HG02852 (cell line): Measurements from ENCODE around the gene QPCT.
A peak's percentile ranks its signal among the peaks of the same experiment; 100 is the strongest.
"Not testable (repeated sequence)": the region's sequence is repeated elsewhere in the genome, so short reads cannot be mapped to it uniquely, and the experiment has no call there.

Source experiments
- ATAC-seq: cut with Tn5 transposase; IDR thresholded peaks from one replicate; pipeline ENCODE4 v1.9.1; 2021; ENCODE audit warnings: mild to moderate bottlenecking, moderate library complexity; ENCODE audit not compliant: unreplicated experiment

The QPCT gene

GRCh38 chr2:37389989-37390765, 45.7 kb downstream of the QPCT start:
- peak; percentile 93 for ATAC-seq

GRCh38 chr2:37390777-37391176, 46.3 kb downstream of the QPCT start:
- no peak for ATAC-seq

GRCh38 chr2:37391711-37392110, 47.3 kb downstream of the QPCT start:
- no peak for ATAC-seq

- no peak for ATAC-seq
Measured at GRCh38 chr2:37392428-37392827, 48.0 kb downstream of the QPCT start.

GRCh38 chr2:37394263-37394662, 49.8 kb downstream of the QPCT start:
- ATAC-seq: no peak

- no peak for ATAC-seq
Measured at GRCh38 chr2:37394796-37395555, 50.5 kb downstream of the QPCT start.

- no peak for ATAC-seq
Measured at GRCh38 chr2:37396890-37397565, 52.6 kb downstream of the QPCT start.

GRCh38 chr2:37398990-37399389, 54.6 kb downstream of the QPCT start:
- no peak for ATAC-seq

GRCh38 chr2:37400041-37400440, 55.6 kb downstream of the QPCT start:
- ATAC-seq: no peak

GRCh38 chr2:37402636-37403035, 58.2 kb downstream of the QPCT start:
- no peak for ATAC-seq

- ATAC-seq: no peak
Measured at GRCh38 chr2:37405781-37406180, 61.4 kb downstream of the QPCT start.

GRCh38 chr2:37412231-37412630, 67.8 kb downstream of the QPCT start:
- ATAC-seq: no peak

GRCh38 chr2:37413911-37414469, 69.6 kb downstream of the QPCT start:
- ATAC-seq: not testable (repeated sequence)

GRCh38 chr2:37414470-37414949, 70.1 kb downstream of the QPCT start:
- ATAC-seq: no peak

- ATAC-seq: no peak
Measured at GRCh38 chr2:37415128-37415820, 70.8 kb downstream of the QPCT start.

GRCh38 chr2:37417321-37417720, 72.9 kb downstream of the QPCT start:
- no peak for ATAC-seq

- ATAC-seq: no peak
Measured at GRCh38 chr2:37418956-37419355, 74.5 kb downstream of the QPCT start.

- no peak for ATAC-seq
Measured at GRCh38 chr2:37421686-37422085, 77.3 kb downstream of the QPCT start.

- ATAC-seq: no peak
Measured at GRCh38 chr2:37422816-37423215, 78.4 kb downstream of the QPCT start.
